Measurements from ENCODE around the gene MAG. TPM values are rescaled to one million over a fixed set of nuclear protein-coding genes. Genes with fewer than 3 reads are reported as not detected.

The MAG gene, protein sequence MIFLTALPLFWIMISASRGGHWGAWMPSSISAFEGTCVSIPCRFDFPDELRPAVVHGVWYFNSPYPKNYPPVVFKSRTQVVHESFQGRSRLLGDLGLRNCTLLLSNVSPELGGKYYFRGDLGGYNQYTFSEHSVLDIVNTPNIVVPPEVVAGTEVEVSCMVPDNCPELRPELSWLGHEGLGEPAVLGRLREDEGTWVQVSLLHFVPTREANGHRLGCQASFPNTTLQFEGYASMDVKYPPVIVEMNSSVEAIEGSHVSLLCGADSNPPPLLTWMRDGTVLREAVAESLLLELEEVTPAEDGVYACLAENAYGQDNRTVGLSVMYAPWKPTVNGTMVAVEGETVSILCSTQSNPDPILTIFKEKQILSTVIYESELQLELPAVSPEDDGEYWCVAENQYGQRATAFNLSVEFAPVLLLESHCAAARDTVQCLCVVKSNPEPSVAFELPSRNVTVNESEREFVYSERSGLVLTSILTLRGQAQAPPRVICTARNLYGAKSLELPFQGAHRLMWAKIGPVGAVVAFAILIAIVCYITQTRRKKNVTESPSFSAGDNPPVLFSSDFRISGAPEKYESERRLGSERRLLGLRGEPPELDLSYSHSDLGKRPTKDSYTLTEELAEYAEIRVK
- 0.50 TPM in 1 of 2 replicates, not detected in the other for total RNA-seq (2014; rRNA removed; shearing (Covaris generic))

DNA sequence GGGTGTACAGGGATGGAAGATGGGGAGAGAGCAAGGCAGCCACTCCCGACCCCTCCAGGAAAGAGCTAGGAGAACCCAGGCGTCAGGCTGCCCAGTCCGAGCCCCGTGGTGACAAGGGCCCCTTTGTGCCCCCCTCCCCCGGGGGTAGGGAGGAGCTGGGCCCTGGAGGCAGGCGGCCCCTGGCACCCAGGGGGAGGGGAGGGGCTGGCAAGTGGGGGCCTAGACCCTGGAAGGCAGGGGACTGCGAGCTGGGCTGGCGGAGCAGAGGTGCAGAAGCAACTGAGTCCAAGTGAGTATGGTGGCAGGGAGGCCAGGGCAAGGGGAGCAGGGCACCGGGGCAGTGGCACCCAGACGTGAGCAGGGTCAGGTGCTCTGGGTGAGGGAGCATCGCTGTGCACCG, at the start of gene MAG:
Gene MAG (plus strand): TSS at position 246 of the 400 bp plus-strand sequence. CDS start 3,248 bp downstream, outside the sequence.
- no peaks in the 10 kb centered on the region for H3K4me1 ChIP-seq (replicated peaks)
- peaks cover 7% of the 10 kb centered on the region; the same call in 1 of the 2 replicates for H3K27me3 ChIP-seq (replicated peaks)
- H3K27ac ChIP-seq: no peak within 1 kb of the TSS
- no peaks in the 10 kb centered on the region for H3K36me3 ChIP-seq
- no peaks in the 10 kb centered on the region for H3K9me3 ChIP-seq (replicated peaks)
- H3K4me3 ChIP-seq: no peak within 1 kb of the TSS
- no peak for DNase-seq (ENCODE audit: low read depth in 1 of 2, low spot score in 2 of 2)

DNA sequence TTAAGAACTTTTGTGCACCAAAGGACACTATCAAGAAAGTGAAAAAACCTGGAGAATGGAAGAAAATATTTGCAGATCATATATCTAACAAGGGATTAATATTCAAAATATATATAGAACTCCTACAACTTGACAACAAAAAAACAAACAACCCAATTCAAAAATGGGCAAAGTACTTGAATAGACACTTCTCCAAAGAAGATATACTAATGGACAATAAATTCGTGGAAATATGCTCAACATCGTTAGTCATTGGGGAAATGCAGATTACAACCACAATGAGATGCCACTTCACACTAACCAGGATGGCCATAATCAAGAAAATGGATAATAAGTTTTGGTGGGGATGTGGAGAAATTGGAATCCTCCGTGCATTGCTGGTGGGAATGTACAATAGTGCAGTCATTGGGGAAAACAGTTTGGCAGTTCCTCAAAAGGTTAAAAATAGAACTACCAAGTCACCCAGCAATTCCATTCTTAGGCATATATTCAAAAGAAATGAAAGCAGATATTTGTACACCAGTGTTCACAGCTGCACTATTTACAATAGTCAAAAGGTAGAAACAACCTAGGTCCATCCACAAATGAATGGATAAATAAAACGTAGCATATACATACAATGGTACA, 45.4 kb upstream of the MAG start:
- no peaks in the 10 kb centered on the region for H3K36me3 ChIP-seq
- H3K4me3 ChIP-seq: no peak overlapping the region
- peaks cover 46% of the 10 kb centered on the region for H3K27me3 ChIP-seq (replicated peaks)
- no peaks in the 10 kb centered on the region for H3K9me3 ChIP-seq (replicated peaks)
- DNase-seq (ENCODE audit: low read depth in 1 of 2, low spot score in 2 of 2): no peak
- no peaks in the 10 kb centered on the region for H3K4me1 ChIP-seq (replicated peaks)
- no peak overlapping the region for H3K27ac ChIP-seq

DNA sequence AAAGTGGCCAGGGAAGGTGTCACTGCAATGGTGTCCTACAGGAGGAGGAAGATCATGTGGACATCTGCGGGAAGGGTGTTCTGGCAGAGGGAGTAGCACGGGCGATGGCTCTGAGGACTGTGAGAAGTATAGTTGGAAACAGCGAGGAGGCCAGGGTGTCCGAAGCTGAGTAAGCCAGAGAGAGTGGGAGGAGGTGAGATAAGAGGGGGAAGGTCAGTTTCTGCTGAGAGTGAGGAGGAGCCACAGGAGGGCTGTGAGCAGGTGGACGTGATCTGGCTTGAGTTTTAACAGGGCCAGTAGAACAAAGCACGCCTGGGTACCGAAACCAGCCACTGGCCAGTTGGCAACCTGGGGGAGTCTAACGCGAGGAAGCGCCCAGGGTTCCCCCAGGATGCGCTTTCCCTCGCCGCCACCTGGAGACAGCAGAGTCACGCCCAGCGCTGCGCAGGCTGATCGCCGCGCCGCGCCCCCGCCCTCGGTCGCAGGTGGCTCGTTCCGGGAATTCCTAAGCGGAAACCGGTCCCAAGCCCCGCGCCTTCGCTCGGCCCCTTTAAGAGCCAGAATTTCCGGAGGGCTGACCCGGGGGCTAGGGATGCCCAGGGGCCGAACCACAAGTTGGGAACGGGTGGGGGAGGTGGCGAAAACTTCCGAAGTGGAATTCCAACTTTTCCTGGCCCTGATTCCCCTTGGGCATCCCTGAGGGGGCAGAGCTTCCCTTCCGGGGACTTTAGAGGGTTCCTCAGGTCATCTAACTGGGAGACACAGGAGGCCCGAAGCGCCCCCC, 44.2 kb upstream of the MAG start:
- H3K36me3 ChIP-seq: no peaks in the 10 kb centered on the region
- peaks cover 46% of the 10 kb centered on the region for H3K27me3 ChIP-seq (replicated peaks)
- DNase-seq (ENCODE audit: low read depth in 1 of 2, low spot score in 2 of 2): peak in 1 of 2 experiments; percentile 29
- no peaks in the 10 kb centered on the region for H3K4me1 ChIP-seq (replicated peaks)
- no peak overlapping the region for H3K4me3 ChIP-seq
- no peak overlapping the region for H3K27ac ChIP-seq
- no peaks in the 10 kb centered on the region for H3K9me3 ChIP-seq (replicated peaks)

DNA sequence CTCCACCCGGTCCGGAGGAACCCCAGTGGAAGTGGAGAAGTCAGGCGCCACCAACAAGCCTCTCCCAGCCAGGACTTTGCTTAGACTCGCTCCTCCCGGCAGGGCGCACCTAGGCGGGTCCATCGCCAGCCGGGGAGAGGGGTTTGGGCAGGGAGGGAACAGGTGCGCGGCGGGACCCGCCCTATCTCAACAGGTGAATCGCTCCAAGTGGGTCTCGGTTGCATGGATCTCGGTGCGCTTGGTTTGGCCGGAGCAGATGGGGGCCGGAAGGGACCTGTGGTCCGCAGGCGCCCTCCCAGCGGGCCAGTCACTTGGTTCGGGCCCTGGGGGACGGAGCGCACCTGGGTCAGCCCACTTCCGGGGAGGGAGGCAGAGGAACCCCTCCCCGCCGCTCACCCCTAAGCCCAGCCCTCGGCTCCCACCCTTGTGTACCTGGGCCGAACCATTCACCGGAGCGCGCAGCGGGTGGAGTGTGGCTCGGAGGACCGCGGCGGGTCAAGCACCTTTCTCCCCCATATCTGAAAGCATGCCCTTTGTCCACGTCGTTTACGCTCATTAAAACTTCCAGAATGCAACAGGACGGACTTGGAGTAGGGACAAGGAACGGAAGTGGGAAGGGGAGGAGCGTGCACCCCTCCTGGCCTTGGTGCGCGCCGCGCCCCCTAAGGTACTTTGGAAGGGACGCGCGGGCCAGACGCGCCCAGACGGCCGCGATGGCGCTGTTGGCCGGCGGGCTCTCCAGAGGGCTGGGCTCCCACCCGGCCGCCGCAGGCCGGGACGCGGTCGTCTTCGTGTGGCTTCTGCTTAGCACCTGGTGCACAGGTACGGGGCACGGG, 43.4 kb upstream of the MAG start, which contains the start of gene LSR:
Gene LSR (plus strand): TSS at position 693 of the 836 bp plus-strand sequence. CDS start 21 bp downstream, at position 714.
- H3K4me1 ChIP-seq (replicated peaks): no peaks in the 10 kb centered on the region
- H3K4me3 ChIP-seq: no peak within 1 kb of the TSS
- H3K9me3 ChIP-seq (replicated peaks): no peaks in the 10 kb centered on the region
- no peaks in the 10 kb centered on the region for H3K36me3 ChIP-seq
- H3K27me3 ChIP-seq (replicated peaks): peaks cover 46% of the 10 kb centered on the region
- peak in 1 of 2 experiments; percentile 36 for DNase-seq (ENCODE audit: low read depth in 1 of 2, low spot score in 2 of 2)
- H3K27ac ChIP-seq: no peak within 1 kb of the TSS

DNA sequence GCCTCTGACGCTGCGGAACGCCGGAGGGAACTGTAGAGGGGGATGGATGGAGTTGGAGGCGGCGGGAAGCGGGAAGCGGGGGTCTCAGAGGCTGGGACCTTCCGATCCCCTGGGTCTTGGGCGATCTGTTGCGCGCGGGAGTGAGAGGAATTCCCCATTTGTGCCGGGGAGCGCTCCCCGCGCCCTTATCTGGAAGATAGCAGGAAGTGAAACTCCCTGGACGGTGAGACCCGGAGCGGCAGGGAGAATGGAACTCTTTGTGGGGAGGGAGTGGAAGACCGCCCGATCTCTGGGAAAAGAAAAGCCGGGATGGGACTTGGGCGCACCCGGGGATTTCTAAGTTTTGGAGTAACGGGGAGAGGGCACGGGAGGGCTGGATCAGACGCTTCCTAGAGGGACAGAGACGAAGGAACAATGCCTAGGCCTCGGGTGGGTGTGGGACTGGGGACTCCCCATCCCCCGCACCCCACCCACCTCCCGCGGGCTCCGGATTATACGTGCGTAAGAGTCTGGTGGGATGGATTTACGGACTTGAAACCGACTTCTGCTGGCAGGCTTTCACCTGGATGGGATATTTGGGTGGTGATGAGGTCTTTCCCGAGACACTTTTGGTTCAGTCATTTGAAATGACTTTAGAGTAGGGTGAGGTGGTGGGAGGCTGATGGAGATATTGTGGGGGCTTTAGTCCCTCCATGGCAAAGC, 42.7 kb upstream of the MAG start:
- no peaks in the 10 kb centered on the region for H3K36me3 ChIP-seq
- peaks cover 46% of the 10 kb centered on the region for H3K27me3 ChIP-seq (replicated peaks)
- peak in 1 of 2 experiments; percentile 30 for DNase-seq (ENCODE audit: low read depth in 1 of 2, low spot score in 2 of 2)
- no peak overlapping the region for H3K4me3 ChIP-seq
- no peak overlapping the region for H3K27ac ChIP-seq
- H3K4me1 ChIP-seq (replicated peaks): no peaks in the 10 kb centered on the region
- H3K9me3 ChIP-seq (replicated peaks): no peaks in the 10 kb centered on the region

DNA sequence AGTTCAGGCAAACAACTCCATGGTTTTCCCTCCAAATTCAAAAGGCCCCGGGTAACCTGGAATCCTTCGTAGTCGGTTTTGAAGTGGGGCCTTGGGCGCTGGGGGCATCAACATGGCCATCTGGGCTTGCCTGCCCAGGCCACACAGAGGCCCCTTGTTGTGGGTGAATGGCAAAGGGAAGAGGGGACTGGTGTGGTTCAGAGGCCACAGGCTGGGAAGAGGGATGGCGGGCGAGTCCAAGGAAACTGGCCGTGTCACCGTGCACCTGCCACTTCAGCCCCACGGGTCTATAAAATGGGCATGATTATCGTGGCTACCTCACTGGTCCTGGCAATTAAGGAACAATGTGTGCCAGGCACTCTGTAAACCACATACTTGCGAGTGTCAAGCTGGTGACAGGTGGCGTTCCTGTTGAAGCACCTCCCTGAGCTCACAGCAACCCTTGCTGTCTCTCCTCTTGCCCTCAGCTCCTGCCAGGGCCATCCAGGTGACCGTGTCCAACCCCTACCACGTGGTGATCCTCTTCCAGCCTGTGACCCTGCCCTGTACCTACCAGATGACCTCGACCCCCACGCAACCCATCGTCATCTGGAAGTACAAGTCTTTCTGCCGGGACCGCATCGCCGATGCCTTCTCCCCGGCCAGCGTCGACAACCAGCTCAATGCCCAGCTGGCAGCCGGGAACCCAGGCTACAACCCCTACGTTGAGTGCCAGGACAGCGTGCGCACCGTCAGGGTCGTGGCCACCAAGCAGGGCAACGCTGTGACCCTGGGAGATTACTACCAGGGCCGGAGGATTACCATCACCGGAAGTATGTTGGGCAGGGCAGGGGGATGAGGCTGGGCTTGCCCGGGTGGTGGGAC, 41.9 kb upstream of the MAG start:
- Histone ChIP-seq H3K27me3 (replicated peaks) (peaks cover 46% of the 10 kb centered on the region), H3K4me1 (replicated peaks) (no peaks in the 10 kb centered on the region), H3K27ac (no peak overlapping the region), H3K9me3 (replicated peaks) (no peaks in the 10 kb centered on the region), H3K36me3 (no peaks in the 10 kb centered on the region), H3K4me3 (no peak overlapping the region)
- peak in 1 of 2 experiments; percentile 33 for DNase-seq (ENCODE audit: low read depth in 1 of 2, low spot score in 2 of 2)

DNA sequence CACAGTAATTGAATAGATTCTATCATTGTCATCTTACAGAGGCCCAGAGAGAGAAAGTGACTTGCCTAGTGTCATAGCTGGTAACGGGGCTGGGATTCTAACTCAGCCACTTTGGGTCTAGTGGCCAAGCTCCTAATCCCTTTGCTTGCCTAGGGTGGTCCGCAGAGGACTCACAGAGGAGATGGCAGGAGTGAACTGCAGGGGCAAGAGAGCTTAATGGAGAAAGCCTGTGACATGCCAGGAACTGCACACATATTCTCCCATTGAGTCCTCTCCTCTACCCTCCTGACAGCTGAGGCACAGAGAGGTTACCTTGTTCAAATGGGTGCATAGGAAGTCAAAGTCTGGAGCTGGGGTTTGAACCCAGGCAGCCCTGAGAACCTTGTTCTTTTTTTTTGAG, 40.5 kb upstream of the MAG start:
- Histone ChIP-seq H3K36me3 (no peaks in the 10 kb centered on the region), H3K4me1 (replicated peaks) (no peaks in the 10 kb centered on the region), H3K27me3 (replicated peaks) (peaks cover 40% of the 10 kb centered on the region), H3K27ac (no peak overlapping the region), H3K9me3 (replicated peaks) (no peaks in the 10 kb centered on the region), H3K4me3 (no peak overlapping the region)
- DNase-seq (ENCODE audit: low read depth in 1 of 2, low spot score in 2 of 2): peak in 1 of 2 experiments; percentile 18

DNA sequence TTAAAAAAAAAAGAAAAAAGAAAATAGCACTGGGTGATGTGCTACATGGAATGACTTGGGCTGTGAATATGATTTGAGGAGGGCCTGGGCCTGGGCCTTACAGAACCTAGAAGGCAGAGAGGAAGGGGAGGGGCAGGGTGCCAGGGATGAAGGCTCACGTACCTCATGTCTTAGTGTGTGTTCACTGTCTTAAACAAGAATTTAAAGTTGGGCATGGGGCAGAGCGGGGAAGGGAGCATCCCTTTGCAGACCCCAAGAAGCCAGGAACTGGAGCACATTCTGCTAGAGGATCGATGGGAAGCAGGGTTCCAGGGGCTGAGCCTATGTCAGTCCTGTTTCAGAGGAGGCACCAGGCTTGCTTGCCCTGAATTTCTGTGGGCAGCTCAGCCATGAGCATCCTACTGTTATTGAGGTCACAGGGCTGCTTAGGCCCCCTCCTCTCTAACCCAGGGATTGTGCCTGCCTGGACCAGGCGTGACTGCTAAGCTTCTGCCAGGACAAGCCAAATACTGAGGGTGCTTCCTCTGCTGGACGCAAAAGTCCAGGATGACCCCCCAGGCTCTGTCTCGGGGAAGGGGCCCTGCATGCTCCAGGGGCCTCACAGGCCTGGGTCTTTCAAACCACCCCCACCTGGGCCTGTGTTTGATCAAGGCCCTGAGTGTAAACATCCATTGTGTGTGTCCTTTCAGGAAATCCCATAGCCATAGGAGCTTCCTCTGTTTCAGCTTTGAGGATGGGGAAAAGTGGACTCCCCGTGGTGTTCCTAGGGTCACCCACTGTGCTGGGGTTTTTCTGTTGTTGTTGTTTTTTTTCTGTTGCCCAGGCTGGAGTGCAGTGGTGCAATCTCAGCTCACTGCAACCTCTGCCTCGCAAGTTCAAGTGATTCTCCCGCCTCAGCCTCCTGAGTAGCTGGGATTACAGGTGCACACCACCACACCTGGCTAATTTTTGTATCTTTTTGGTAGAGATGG, 38.4 kb upstream of the MAG start:
- no peaks in the 10 kb centered on the region for H3K36me3 ChIP-seq
- H3K4me3 ChIP-seq: no peak overlapping the region
- H3K27ac ChIP-seq: no peak overlapping the region
- H3K9me3 ChIP-seq (replicated peaks): no peaks in the 10 kb centered on the region
- DNase-seq (ENCODE audit: low read depth in 1 of 2, low spot score in 2 of 2): peak in 1 of 2 experiments; percentile 23
- H3K27me3 ChIP-seq (replicated peaks): peaks cover 19% of the 10 kb centered on the region
- no peaks in the 10 kb centered on the region for H3K4me1 ChIP-seq (replicated peaks)

DNA sequence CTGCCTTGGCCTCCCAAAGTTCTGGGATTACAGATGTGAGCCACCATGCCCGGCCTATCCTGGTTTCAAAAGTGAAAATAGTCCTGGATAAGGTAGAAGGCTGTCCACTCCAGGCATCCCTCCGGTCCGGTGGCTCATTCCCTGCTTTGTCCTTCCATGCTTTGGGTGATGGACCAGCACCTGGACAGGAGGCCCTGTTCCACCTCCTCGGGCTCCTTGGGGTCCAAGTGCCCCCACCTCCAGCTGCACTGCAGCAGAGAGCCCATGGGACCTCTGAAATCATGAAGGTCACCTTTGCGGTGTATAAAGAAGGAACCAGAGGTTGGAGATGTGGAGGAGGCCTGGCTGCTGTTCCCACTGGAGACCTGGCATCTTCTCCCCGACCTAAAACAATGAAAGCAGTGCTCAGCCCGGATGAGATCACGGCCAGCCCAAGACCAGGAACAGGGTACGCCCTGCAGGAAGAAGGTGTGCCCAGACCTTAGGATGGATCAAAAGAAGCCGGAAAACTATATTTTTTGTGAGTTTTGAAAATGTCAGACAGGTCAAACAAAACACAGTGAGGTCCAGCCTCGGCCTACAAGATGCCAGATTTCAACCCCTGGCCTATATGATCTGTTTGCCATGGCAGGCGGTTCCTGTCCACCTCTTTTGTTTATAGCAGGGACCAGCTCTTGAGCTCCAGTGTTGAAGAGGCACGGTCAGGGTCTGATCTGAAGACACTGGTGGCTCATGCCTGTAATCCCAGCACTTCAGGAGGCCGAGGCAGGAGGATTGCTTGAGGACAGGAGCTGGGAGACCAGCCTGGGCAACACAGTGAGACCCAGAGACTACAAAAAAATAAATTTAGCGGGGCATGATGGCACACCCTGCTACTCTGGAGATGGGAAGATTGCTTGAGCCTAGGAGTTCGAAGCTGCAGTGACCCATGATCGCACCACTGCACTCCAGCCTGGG, 37.3 kb upstream of the MAG start:
- Histone ChIP-seq H3K4me3 (no peak overlapping the region), H3K27me3 (replicated peaks) (peaks cover 9% of the 10 kb centered on the region), H3K27ac (no peak overlapping the region), H3K36me3 (no peaks in the 10 kb centered on the region), H3K9me3 (replicated peaks) (no peaks in the 10 kb centered on the region), H3K4me1 (replicated peaks) (no peaks in the 10 kb centered on the region)
- DNase-seq (ENCODE audit: low read depth in 1 of 2, low spot score in 2 of 2): peak in 1 of 2 experiments; percentile 22

DNA sequence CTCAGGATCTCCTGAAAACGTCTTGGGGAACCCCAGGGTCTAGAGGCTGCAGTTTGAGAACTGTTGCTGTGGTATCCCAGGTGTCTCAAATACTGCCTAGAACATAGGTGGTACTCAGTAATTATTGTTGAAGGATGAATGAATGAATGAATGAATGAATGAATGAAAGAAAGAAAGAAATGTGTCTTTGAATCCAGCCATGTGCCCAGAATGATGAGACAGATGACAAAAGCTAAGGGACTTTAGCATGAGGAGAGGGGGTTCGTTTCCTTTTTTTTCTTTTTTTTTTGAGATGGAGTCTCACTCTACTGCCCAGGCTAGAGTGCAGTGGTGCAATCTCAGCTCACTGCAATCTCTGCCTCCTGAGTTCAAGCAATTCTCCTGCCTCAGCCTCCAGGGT, 35.4 kb upstream of the MAG start:
- Histone ChIP-seq H3K4me3 (no peak overlapping the region), H3K36me3 (no peaks in the 10 kb centered on the region), H3K9me3 (replicated peaks) (no peaks in the 10 kb centered on the region), H3K27me3 (replicated peaks) (peaks cover 13% of the 10 kb centered on the region), H3K4me1 (replicated peaks) (no peaks in the 10 kb centered on the region), H3K27ac (no peak overlapping the region)
- DNase-seq (ENCODE audit: low read depth in 1 of 2, low spot score in 2 of 2): peak in 1 of 2 experiments; percentile 2

Data from SJSA1 (cell line).